ENCODE measurements around the gene ARMC5.
"Not testable (repeated sequence)": the region's sequence is repeated elsewhere in the genome, so short reads cannot be mapped to it uniquely, and the experiment has no call there.

Gene ARMC5

DNA sequence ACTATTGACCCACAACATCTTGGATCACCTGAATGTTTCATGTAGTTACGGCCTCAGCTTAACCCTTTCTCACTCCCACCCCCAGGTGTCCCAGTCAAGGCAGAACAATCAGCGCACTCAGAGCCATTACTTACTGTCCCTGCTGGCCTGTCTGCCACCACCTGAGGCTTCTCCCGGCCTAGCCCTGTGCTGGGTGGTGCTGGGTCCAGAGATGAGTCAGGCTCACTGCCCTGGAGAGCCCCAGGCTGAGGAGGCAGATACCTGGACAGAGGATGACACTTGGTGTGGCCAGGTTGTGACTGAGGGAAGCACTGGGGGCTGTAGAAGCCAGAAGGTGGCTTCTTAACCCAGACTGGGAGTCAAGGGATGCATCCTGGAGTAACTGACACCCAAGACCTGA lies 19.7 kb downstream of the ARMC5 start:
- no peak for DNase-seq

DNA sequence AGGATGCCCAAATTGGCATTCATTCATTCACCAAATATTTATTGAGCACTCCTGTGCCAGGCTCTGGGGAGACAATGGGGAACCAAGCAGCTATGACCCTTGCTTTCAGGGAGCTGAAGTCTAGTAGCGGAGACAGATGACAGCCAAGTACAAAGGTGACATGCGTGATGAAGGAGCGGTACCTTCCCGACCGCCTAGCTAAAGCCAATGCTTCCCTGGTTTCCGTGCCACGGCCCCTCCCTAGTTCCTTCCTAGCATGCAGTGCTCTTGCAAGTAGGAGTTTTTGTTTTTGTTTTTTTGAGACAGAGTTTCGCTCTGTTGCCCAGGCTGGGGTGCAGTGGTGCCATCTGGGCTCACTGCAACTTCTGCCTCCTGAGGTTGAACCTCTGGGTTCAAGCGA lies 20.4 kb downstream of the ARMC5 start:
- DNase-seq: no peak

DNA sequence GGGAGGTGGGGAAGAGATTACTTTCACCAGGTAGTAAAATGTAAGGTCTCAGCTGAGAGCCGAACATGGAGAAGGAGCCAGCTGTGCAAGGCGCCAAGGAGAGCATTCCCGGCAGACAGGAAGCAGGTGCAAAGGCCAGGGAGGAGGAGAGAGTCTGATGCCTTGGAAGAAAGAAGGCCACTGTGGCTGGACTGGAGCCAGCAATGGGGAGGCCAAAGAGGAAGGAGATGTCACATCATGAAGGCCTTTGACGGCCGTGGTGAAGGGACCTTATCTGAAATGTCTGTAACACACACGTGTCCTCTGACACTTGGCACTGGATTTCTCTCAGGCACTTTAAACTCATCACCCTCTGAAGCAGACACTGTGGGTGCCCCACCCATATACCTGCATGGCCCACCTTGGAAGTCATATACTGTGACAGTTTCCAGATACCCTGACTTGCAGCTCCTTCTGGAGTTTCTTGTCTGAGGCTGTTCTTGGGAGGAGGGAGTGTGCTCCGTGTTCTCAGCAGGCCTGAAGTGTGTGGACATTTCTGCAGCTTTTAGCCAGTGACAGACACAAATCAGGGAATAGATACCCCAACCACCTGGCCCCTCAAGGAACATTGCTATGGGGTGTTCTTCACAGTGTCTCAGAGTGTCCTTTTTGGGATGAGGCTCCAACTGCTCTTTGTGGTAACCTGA lies 21.7 kb downstream of the ARMC5 start:
- DNase-seq: no peak

DNA sequence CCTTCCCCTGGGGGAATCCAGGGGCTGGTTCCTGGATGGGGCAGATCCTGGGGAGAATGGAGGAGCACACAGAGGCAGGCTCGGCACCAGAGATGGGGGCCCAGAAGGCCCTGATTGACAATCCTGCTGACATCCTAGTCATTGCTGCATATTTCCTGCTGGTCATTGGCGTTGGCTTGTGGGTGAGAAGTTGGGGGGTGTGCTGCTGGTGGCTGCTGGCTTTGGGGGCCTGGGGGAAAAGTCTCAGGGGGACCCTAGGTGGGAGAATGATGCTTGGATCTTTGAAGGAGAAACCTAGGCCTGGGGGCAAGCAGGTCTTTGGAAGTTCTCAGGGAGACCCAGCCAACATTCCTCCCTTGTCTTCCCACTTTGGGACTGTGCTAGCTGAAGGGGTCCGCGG lies 23.8 kb downstream of the ARMC5 start, which contains the start of gene SLC5A2:
Gene SLC5A2 (plus strand): TSS at position 43 of the 400 bp plus-strand sequence. CDS start 14 bp downstream, at position 57.
- DNase-seq: no peak

DNA sequence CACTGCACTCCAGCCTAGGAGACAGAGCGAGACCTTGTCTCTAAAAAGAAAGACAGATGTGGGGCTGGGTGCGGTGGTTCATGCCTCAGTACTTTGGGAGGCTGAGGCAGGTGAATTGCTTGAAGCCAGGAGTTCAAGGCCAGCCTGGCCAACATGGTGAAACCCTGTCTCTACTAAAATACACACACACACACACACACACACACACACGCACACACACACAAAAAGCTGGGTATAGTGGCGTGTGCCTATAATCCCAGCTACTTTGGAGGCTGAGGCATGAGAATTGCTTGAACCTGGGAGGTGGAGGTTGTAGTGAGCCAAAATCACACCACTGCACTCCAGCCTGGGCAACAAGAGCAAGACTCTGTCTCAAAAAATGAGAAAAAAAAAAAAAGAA lies 24.7 kb downstream of the ARMC5 start:
- not testable (repeated sequence) for DNase-seq

DNA sequence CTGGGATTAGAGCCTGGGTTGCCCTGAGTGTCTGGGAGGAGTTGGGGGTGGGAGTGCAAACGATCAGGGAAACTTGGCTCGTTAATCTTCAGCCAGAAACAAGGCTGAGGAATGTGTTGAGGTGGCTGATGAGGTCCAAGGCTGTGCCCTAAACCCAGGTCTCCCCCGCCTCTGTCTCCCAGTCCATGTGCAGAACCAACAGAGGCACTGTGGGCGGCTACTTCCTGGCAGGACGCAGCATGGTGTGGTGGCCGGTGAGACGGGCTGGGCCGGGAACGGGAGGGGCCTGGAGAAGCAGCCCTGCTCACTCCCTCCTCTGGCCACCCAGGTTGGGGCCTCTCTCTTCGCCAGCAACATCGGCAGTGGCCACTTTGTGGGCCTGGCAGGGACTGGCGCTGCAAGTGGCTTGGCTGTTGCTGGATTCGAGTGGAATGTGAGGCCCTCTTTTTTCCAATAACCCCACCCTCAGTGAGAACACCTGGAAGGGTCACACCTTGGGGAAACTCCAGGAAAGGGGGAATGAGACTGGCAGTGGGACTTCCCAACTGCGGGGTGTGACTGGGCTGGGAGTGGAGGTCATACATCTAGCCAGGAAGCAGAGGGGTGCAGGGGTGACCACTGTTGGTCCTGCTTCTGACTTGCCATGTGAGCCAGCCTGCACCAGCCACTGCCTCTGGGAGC lies 25.3 kb downstream of the ARMC5 start:
- no peak for DNase-seq

DNA sequence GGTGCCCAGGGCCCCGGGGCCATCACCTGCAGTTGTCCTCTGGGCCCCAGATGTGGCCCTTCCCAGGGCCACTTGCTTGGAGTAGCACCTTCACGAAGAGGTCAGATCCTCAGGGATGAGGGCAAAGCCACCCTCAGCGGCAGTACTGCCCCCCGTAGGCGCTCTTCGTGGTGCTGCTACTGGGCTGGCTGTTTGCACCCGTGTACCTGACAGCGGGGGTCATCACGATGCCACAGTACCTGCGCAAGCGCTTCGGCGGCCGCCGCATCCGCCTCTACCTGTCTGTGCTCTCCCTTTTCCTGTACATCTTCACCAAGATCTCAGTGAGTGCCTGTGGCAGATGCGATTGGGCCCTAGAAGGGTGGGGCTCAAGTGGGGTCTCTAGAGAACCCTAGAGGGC lies 26.3 kb downstream of the ARMC5 start:
- no peak for DNase-seq

DNA sequence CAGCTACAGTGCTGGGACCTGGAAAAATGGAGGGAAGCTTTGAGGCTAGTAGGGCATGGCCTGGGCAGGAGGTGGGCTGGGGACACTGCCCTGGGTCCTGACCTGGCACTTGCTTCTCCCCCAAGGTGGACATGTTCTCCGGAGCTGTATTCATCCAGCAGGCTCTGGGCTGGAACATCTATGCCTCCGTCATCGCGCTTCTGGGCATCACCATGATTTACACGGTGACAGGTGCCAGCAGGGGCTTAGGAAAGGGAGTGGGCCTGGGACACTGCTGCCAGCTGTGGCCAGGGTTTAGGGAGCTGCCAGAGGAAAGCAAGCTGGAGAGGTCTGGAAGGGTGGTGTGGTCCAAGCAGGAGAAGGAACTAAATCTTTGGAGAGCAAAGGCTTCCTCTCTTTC lies 26.7 kb downstream of the ARMC5 start:
- DNase-seq: no peak

DNA sequence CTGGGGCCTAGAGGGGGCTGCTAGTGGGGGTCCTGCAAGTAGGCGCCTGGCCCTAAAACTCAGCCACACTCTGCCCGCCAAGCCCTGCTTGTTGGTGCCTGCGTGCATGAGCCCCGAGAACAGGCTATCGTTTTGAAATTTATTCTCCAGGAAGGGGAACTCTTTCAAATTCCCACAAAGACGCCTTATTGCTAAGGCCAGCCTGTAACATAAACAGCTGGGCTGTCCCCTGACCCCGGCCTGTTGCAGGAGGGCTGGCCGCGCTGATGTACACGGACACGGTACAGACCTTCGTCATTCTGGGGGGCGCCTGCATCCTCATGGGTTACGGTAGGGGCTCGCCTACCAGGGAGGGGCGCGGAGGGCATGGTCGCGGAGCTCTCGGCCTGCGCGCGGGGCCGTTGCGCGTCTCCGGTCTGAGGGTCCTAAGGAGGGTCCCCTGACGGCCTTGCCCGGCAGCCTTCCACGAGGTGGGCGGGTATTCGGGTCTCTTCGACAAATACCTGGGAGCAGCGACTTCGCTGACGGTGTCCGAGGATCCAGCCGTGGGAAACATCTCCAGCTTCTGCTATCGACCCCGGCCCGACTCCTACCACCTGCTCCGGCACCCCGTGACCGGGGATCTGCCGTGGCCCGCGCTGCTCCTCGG lies 27.9 kb downstream of the ARMC5 start:
- DNase-seq: no peak

DNA sequence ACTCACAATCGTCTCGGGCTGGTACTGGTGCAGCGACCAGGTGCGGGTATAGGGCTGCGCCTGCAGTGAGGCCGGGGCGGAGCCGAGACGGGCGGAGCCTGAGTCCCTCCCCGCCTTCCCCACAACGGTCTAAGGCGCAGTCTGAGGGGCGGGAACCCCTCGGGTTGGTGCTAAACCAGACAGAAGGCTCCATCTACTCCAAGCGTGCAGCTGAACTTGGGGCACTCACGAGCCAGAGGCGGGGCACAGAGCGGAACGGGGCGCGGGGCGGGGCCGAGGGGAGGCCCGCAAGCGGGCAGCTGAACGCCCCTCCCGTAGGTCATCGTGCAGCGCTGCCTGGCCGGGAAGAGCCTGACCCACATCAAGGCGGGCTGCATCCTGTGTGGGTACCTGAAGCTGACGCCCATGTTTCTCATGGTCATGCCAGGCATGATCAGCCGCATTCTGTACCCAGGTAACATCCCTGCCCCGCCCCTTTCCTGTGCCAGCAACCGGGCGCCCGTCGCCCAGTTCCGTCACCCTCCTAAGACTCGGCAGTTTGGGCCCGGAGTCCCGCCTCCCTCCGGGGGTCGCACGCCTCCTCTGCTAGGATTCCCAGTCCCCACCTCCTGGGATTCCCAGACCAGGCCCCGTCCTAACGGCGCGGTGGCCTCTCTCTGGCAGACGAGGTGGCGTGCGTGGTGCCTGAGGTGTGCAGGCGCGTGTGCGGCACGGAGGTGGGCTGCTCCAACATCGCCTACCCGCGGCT lies 28.6 kb downstream of the ARMC5 start:
- DNase-seq: peak; percentile 90

DNA sequence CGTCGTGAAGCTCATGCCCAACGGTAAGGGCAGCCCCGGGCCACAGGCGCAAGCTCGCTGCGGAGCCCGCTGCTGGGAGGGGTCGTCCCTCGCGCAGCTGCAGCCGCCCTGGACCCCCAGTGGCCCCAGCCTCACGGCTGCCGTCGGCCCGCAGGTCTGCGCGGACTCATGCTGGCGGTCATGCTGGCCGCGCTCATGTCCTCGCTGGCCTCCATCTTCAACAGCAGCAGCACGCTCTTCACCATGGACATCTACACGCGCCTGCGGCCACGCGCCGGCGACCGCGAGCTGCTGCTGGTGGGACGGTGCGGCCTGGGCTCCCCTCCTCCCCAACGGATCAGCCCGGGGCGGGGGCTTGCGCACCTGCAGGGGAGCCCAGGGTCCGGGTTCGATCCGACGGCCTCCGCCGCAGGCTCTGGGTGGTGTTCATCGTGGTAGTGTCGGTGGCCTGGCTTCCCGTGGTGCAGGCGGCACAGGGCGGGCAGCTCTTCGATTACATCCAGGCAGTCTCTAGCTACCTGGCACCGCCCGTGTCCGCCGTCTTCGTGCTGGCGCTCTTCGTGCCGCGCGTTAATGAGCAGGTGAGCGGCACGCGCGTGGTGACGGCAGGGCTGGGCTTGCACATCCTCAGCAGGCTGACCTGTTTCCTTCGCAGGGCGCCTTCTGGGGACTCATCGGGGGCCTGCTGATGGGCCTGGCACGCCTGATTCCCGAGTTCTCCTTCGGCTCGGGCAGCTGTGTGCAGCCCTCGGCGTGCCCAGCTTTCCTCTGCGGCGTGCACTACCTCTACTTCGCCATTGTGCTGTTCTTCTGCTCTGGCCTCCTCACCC lies 29.4 kb downstream of the ARMC5 start:
- DNase-seq: no peak

DNA sequence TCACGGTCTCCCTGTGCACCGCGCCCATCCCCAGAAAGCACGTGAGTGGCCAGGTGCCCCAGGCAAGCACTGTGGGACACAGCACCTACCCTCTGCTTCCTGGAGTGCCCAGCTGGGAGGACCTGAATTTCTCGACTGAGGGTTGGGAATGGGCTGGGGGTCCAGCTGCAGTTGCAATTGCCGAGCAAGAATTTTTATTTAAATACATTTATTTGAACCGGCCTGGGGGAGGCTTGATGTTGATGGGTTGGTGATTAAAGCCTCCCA lies 29.9 kb downstream of the ARMC5 start:
- no peak for DNase-seq

DNA sequence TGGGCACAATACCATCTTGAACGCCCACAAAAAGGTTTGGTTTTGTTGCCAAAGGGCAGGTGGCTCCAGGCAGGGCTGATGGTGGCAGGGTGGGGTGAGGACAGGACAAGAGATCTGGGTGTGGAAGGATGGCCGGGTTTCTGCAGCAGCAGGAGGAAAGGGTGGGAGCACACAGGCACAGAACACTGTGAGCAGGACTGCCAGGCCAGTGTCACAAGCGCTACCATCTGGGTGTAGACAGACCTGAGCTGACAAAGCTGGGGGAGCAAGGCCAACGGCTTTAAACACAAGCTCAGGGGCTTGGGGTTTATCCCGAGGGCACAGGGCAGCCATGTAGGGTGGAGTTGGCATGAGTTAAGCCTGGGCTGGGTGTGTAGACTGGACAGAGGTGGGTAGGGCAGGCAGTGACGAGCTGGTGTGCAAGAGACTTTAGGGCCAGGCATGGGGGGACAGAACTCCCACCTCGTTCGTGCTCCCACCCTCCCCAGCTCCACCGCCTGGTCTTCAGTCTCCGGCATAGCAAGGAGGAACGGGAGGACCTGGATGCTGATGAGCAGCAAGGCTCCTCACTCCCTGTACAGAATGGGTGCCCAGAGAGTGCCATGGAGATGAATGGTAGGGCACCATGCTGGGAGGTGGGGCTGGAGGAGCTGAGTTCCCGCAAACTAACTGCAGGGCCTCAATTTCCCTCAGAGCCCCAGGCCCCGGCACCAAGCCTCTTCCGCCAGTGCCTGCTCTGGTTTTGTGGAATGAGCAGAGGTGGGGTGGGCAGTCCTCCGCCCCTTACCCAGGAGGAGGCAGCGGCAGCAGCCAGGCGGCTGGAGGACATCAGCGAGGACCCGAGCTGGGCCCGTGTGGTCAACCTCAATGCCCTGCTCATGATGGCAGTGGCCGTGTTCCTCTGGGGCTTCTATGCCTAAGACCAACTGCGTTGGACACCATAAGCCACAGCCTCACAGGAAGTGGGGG lies 30.6 kb downstream of the ARMC5 start:
- DNase-seq: no peak

DNA sequence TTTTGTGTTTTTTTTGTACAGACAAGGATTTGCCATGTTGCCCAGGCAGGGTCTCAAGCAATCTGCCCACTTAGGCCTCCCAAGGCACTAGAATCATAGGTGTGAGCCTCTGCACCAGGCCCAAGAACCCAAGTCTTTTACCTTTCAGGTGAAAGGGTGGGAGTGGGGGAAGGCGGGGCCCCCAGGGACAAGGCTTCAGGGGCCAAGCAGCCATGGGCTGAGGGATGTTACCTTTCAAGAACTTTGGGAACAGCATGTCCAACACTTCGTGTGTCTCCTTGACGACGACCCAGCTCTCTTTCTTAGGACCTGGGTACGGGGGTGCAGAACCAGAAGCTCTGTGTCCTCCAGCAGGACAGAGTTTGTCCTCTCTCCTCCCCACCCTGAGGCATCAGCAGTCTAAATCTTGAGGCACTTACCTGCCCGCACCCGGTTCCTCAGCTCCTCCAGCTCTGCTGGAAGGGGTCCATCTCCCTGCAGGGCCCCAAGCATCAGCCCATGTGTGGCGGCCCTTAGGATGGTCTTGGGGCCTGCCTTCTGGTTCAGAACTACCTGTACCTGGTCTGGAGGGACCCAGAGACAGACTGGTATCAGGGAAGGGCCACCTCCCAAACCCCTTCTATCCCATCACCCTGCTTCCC lies 32.6 kb downstream of the ARMC5 start:
- no peak for DNase-seq

DNA sequence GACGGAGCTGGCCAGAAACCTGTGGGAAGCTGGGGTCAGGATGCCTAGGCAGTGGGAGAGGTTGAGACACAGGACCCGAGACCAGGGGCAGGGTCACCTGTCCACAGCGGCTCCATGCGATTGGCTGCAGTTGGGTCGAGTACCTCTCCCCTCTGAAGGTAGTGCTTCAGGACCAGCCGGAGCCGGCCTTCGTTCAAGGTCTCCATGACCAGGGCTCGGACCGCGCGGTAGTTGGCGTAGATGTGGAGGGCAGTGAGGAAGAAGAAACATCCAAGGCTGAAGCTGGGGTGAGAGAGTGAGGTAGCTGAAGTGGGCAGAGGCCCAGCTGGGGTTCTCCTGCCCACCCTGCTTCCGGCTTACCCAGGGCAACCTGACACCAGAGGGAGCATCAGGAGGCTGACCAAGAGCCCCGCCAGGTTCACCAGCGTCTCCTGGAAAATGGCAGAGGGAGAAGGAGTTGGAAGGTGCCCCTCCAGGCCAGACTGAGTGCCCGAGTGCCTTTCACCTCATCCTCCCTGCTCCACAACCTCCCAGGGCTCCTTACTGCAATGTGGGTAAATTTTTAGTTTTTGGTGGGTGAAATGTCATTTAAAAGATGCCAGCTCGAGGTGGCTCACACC lies 34.3 kb downstream of the ARMC5 start:
- no peak for DNase-seq

DNA sequence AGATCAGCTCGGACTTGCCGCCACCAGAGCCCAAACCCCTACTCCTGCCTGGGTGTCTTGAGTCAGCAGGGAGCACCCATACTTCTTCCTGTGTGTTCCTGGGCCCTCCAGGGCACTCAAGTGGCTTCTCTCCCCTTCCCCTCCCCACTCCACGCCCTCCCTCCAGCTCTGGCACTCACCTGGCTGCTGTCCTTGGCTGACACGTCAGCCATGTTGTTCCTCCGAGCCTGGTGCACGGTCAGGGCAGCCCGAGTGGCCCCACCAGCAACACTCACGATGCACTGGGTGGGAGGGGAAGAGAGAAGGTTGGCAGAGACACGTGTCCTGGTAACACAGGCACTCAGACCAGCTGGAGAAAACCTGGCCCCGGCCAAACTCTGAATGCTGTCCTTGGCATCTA lies 37.4 kb downstream of the ARMC5 start:
- DNase-seq: no peak

DNA sequence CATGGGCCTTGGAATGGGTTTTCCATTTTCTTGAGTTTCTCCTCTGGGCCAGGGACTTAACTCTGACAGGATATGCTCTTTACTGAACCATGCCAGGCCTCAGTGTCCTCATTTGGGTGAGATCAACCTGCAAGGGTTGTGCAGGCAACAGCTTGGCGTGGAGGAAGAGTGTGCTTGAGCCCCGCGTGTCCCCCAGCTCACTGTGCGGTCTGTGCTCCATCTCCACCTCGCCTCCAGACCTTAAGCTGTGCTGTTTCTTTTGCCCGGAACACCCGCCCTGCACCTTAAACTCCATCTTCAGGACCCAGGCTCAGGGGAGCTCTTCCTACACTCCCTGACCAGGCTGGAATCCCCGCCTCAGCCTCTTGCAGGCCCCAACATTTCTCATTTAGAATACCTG lies 39.2 kb downstream of the ARMC5 start:
- no peak for DNase-seq

DNA sequence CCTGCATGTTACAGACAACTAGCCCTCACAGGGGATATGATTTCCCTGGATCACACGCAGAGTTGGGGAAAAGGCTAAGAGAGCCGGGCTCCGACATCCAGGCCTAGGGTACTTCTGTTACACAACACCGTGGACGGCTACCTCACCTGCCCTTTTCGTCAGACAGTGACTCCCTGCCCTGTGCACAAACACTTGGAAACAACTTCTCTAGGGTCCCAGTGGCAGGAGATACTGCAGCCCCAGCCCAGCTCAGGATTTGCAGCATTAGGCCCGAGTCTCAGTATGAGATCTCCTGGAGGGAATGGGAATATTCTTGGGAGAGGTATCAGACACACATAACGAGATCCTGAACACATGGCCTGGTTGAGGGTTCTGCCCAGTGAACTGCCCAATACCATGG lies 40.6 kb downstream of the ARMC5 start:
- no peak for DNase-seq

DNA sequence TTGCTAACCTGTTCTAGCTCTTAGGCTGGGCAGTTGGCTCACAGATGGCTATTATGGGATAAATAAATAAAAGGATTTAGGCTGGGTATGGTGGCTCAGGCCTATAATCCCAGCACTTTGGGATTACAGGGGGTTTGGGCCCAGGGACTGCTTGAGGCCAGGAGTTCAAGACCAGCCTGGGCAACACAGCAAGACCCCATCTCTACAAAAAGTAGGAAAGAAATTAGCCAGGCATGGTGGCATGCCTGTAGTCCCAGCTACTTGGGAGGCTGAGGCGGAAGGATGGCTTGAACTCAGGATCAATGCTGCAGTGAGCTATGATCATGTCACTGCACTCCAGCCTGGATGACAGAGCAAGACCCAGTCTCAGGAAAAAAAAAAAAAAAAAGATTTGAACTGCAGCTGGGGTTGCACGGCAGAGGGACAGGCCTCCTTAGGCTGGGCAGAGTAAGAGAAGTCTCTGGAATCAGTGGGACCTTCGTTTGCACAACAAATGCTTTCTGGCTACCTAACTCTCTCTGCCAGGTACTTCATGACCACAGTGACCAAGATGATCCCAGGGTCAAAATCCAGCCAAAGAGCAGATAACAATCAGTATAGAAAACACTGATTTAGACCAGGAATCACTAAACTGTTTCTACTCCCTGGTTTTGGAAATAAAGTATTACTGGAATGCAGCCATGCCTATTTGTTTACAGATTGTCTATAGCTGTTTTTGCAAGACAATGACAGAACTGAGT lies 42.1 kb downstream of the ARMC5 start:
- no peak for DNase-seq

DNA sequence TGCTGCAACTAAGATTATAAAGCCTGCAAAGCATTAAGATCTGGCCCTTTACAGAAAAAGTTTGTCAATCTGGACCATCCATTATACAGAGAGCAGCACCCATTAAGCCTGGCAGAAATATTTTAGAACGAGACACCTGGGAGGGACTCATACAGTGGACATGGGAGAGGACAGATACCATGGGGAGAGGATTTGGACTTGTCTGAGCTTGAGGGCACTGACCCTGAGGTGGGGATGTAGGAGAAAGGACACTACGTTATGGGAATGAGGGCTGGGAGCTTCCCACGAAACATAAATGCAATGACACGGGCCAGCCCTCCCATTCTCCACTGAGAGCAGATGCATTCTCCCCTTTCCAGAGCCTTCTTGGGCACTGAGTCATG lies 42.7 kb downstream of the ARMC5 start:
- no peak for DNase-seq
